ENCODE results near the gene LSM3. TPM values are rescaled to one million over a fixed set of nuclear protein-coding genes. Genes with fewer than 3 reads are reported as not detected.

LSM3 gene
- total RNA-seq, 1 donor from 2014 or later: 12.4 TPM

DNA sequence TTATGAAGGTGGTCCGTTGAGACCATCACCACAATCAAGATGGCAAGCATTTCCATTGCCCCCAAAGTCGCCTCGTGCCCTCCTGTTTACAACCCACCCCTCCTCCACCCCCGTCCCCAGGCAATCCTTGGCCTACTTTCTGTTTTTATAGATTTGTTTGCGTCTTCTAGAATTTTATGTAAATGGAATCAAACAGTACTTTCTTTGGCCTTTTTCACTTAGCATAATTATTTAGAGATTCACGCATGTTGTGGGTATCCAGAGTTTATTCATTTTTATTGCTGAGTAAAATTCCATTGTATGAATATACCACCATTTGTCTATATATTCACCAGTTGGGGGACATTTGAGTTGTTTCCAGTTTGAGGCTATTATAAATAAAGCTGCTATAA lies 66.6 kb downstream of the LSM3 start:
- TF ChIP-seq, protein P1, sequence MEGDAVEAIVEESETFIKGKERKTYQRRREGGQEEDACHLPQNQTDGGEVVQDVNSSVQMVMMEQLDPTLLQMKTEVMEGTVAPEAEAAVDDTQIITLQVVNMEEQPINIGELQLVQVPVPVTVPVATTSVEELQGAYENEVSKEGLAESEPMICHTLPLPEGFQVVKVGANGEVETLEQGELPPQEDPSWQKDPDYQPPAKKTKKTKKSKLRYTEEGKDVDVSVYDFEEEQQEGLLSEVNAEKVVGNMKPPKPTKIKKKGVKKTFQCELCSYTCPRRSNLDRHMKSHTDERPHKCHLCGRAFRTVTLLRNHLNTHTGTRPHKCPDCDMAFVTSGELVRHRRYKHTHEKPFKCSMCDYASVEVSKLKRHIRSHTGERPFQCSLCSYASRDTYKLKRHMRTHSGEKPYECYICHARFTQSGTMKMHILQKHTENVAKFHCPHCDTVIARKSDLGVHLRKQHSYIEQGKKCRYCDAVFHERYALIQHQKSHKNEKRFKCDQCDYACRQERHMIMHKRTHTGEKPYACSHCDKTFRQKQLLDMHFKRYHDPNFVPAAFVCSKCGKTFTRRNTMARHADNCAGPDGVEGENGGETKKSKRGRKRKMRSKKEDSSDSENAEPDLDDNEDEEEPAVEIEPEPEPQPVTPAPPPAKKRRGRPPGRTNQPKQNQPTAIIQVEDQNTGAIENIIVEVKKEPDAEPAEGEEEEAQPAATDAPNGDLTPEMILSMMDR (conservative IDR thresholded peaks at IDR 0.05): no peak
- Mint-ChIP-seq H3K36me3 (no peaks in the 10 kb centered on the region), H3K27ac (no peak overlapping the region), H3K9me3 (no peaks in the 10 kb centered on the region), H3K4me1 (ENCODE audit: unreplicated experiment) (peaks cover 12% of the 10 kb centered on the region), H3K4me3 (no peak overlapping the region), H3K27me3 (no peaks in the 10 kb centered on the region)
- no peak for DNase-seq (ENCODE audit: extremely low spot score, unreplicated experiment)

DNA sequence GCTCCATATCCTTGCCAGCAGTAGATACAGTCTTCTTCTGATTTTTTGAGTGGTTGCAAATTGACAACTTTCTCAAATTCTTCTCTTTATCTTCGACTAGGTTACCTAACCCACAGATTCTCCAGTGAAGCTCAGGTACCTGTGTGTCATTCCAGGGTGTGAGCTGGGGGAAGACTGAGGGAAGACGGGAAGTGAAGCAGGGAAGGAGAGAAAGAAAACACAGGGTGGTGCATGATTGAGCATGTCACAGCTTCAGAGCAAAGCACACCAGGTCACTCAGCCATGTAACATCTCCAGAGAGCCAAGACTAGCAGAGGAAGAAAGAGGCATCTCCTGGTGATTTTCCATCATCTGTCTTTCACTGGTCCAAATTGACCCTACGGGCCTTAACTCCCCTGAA lies 67.2 kb downstream of the LSM3 start:
- H3K4me1 Mint-ChIP-seq (ENCODE audit: unreplicated experiment): peaks cover 12% of the 10 kb centered on the region
- H3K9me3 Mint-ChIP-seq: peaks cover 4% of the 10 kb centered on the region
- no peak overlapping the region for H3K27ac Mint-ChIP-seq
- no peaks in the 10 kb centered on the region for H3K36me3 Mint-ChIP-seq
- H3K27me3 Mint-ChIP-seq: no peaks in the 10 kb centered on the region
- no peak for DNase-seq (ENCODE audit: extremely low spot score, unreplicated experiment)
- H3K4me3 Mint-ChIP-seq: no peak overlapping the region
- TF ChIP-seq, protein P1 (conservative IDR thresholded peaks at IDR 0.05): no peak

DNA sequence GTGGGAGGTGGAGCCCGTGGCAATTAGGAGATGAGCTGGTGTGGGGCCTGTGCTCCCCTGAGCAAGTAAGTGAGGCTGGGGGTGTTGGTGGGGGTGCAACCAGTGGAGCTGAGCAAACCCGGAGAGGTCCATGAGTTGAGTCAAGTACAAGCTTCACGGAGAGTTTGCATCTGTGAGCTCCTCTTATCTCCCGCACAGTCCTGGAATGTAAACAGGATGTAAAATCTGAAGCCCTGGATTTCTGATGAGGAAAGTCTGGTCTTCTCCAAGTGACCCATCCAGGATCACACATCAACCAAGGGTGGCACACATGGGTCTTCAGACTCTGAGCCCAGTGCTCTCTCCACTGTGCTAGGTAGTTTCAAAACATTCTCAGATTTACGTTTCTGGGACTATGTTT lies 67.8 kb downstream of the LSM3 start:
- no peak for DNase-seq (ENCODE audit: extremely low spot score, unreplicated experiment)
- Mint-ChIP-seq H3K4me1 (ENCODE audit: unreplicated experiment) (peaks cover 12% of the 10 kb centered on the region), H3K9me3 (peaks cover 9% of the 10 kb centered on the region), H3K27me3 (no peaks in the 10 kb centered on the region), H3K36me3 (no peaks in the 10 kb centered on the region), H3K4me3 (no peak overlapping the region), H3K27ac (no peak overlapping the region)
- TF ChIP-seq, protein P1 (conservative IDR thresholded peaks at IDR 0.05): no peak

DNA sequence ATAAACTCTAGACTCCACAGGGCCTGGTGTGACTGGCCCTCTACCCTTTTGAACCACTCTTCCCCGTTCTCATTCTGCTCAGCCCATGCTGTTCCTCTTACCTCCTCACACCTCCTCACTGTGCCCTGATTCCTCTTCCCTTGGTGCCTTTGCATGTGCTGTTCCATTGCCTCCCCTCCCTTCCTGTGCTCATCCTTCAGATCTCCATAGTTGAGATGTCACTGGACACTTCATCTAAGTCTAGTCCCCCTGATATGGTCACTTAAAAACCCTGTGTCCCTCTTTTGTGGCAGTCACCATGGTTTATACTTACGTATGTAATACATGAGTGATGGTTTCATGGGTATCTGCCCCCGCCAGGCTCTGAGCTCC lies 69.8 kb downstream of the LSM3 start:
- H3K4me1 Mint-ChIP-seq (ENCODE audit: unreplicated experiment): peaks cover 12% of the 10 kb centered on the region
- no peaks in the 10 kb centered on the region for H3K27me3 Mint-ChIP-seq
- no peaks in the 10 kb centered on the region for H3K36me3 Mint-ChIP-seq
- TF ChIP-seq, protein P1 (conservative IDR thresholded peaks at IDR 0.05): no peak
- H3K27ac Mint-ChIP-seq: no peak overlapping the region
- no peak for DNase-seq (ENCODE audit: extremely low spot score, unreplicated experiment)
- no peak overlapping the region for H3K4me3 Mint-ChIP-seq
- peaks cover 9% of the 10 kb centered on the region for H3K9me3 Mint-ChIP-seq

DNA sequence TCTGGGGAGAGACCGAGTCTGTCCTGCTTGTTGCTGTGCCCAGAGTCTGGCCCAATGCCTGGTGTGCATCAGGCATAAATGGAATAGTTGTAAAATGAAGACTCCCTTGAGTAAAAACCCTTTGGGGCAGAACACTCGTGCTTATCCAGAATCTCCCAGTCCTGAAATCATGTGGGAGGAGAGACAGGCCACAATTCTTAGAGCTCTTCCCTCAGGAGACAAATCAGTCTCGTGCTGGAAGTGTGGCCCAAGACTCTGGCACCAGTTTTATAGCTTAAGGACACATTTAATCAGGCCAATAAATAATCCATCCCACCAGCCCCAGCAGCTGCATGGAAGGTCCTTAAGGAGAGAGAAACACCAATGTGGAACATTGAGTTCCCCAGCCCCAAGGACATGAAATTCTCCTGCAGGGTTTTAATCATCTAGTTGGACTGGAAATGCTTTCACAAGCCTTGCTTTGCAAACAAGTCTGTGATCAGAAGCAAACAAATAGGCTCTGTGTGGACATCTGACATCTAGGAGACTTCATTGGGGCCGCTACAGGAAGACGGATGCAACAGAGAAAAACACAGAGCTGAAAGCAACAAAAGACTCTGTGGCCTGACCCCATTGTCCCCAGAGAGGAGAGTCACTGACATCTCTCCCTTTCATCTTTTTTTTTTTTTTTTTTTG lies 70.4 kb downstream of the LSM3 start:
- Mint-ChIP-seq H3K27ac (no peak overlapping the region), H3K27me3 (no peaks in the 10 kb centered on the region), H3K36me3 (no peaks in the 10 kb centered on the region), H3K4me1 (ENCODE audit: unreplicated experiment) (peaks cover 8% of the 10 kb centered on the region), H3K9me3 (peaks cover 9% of the 10 kb centered on the region), H3K4me3 (no peak overlapping the region)
- TF ChIP-seq, protein P1 (conservative IDR thresholded peaks at IDR 0.05): no peak
- no peak for DNase-seq (ENCODE audit: extremely low spot score, unreplicated experiment)

Other genes with a start within 250 kb of the LSM3 start
- gene CHCHD4, start 53.9 kb upstream of the LSM3 start, total RNA-seq (ENCODE audit: low replicate concordance): 13.6 and 14.1 TPM in 2 replicates
- 52.0 and 55.0 TPM in 2 replicates for gene TMEM43, start 53.8 kb upstream of the LSM3 start, total RNA-seq (ENCODE audit: low replicate concordance)
- gene XPC, start 216 bp upstream of the LSM3 start, total RNA-seq (ENCODE audit: low replicate concordance): 42.9 and 44.2 TPM in 2 replicates
- 24.5 and 30.3 TPM in 2 replicates for gene SLC6A6, start 223.8 kb downstream of the LSM3 start, total RNA-seq (ENCODE audit: low replicate concordance)